Stimulated activated CD8-positive, alpha-beta memory T cell treated with anti-CD3 and anti-CD28 coated beads, Interleukin-15, amount 100 ng/mL, for 4 hours (primary cell): Measurements from ENCODE around the gene HOXA6.

Experiments used
- DNase-seq, 2 donors: peaks; one replicate each; pipeline ENCODE4 v3.0.0-alpha.2; 2020; ENCODE audit warnings: low read depth in 2 of 2

Gene HOXA6

DNA sequence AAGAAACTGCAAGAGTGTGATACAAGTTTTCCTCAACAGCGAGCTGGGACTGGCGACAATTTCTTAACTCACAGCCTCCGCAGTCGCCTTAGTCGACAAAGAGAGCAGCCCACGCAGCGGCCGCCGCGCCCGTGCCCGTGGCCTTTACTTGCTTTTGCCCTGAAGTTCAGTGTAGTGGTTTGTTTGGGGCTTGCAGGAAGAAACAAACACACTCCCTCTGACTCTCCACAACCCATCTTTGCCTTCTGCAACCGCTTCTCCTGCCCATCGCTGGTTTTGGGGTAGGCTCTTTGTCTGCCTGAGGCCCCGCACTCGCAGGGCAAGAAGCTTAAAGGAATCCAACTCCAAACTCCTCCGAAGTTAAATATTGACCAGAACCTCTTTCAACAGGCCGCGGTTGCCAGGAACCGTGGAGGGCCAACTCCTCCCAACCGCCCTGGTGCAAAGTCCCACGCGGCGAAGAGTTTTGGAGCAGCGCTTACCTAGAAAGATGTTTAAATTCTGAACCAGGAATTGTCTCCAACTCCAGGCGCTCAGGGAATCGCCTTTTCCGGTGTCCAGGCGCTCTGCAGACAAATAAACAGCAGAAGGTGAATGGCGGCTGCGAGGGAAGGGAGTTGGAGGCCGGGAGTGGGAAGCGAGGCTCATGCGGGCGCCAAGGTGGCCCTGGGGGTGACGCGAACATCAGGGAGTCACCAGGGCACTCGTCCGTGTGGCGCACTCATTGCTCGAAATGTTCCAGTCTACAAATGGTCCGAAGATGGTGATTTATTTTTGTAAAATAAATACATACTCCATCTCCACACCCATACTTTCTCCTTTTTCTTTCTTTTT is 25.3 kb downstream of the HOXA6 start:
- no peak for DNase-seq

DNA sequence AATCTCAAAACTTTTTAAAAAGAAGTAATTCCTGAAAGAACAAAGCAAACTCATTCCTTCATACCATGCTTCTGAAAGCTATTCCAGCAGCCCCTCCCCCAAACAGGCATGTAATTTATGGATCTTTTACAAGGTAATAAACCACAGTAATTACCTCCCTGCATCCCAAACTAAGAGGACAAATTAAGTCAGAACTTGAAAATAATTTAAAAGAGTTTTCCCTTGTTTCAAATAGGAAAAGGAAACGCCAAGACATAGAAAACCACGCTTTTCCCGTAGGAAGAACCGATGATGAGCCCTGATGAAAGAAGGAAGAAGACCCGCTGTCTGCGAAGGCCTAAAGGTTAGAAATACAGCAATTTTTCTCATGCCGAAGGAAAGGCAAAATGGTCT is 25.9 kb downstream of the HOXA6 start:
- DNase-seq = no peak

DNA sequence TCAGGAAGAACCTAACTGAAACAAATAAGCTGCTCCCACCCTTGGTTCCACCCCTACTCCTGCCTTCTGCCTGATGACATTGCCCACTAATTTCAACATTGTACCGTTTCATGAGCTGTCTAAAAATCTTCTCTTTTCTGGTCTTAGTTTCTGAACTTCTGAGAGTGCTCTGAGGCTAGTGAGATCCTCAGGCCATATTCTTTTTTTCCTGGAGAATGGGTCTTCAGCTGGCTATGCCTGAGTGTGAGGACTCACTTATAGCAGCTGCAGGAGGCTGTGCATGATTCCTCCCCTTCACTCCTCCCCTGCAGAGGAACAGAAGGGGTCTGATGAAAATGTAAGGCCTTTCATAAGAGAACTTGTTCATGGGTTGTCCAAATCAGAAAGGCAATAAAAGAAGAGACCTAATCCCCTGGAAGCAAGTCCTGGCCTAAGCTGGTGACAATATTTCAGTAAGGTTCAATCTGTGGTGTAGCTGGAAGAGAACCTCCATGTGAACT is 28.1 kb downstream of the HOXA6 start:
- no peak for DNase-seq

DNA sequence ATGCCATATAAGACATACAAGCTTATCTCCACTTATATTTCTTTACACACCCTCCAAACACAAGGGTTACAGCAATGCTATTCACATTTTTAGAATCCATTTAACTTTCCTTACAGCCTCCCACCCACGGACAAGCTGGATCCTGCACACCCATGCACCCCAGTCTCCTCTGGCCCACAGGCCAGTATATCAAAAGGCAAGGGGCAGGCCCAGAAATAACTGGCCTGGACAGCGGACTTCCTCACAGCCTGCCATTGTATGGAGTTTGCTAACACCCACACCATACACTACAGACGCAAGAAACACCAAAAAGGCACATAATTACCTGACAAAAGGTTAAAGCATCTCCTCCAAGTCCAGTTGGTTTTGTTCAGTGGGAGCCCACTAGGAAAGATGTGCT is 29.0 kb downstream of the HOXA6 start:
- no peak for DNase-seq

DNA sequence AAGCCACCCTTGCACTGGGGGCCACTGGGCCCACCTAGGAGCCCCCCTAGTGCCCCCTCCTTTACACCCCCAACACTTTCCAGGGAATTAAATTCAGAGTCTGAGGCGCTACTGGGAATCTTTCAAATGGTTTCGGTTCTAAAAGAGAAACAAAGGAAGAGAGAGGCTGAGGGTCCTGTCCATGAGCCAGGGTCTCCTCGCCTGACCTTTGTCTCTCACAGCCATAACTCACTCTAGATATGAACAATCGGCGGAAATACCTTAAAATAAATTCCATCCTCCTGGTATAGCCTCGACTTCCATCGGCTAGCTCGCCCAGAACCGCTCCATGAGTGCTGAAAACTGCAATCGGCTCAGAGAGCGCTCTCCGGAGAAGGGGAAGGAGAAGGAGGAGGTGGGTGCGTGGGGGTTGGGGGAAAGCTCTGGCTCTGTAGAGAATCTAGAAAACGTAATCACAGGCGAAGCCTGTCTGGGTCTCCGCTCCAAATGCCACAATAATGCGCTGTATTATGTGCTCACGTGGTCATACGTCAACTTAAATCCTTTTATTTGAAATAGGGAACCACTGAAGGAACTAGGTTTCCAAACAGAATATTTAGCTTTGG is 29.6 kb downstream of the HOXA6 start:
- no peak for DNase-seq

DNA sequence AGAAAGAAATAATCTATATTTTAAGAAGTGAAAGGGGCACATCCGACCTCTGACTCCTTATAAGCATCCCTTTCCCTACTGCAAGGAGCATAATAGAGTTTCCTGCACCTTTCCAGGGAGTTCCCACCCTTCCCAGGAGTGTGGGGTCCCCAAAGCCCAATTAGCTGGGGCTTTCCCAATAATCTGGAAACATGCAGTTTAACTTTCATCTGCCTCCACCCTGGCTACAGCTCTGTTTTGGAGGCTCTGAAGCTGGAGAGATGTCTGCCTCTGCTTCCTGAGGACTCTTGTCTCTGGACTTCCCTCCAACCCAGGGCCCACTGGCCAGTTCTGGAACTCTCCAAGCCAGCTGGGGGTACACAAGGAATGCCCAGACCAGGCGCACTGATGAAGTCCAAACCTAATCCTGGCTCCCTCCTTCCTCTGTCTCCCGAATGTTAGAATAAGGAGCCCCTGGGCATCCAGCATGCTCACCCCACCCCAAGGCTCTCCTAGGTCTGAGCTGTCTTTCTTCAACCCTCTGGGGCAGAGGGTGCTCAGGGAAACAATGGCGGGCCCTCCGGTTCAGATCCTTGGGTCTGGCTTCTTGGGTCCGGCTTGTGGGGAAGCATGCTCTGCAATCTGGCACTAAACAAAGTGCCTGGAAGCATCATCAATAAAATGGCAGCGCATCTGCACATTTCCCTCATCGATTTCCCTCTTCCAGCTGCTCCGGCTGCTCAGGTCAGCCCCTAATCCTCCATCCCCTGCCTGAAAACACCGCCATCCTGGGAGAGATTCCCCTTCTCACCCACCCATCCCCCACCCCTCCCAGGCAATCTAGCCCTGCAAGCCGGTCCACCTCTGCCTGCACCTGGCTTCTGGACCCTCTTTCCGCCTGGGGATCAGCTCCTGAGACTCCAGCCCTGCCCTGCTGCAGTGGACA is 30.4 kb downstream of the HOXA6 start:
- DNase-seq = no peak

DNA sequence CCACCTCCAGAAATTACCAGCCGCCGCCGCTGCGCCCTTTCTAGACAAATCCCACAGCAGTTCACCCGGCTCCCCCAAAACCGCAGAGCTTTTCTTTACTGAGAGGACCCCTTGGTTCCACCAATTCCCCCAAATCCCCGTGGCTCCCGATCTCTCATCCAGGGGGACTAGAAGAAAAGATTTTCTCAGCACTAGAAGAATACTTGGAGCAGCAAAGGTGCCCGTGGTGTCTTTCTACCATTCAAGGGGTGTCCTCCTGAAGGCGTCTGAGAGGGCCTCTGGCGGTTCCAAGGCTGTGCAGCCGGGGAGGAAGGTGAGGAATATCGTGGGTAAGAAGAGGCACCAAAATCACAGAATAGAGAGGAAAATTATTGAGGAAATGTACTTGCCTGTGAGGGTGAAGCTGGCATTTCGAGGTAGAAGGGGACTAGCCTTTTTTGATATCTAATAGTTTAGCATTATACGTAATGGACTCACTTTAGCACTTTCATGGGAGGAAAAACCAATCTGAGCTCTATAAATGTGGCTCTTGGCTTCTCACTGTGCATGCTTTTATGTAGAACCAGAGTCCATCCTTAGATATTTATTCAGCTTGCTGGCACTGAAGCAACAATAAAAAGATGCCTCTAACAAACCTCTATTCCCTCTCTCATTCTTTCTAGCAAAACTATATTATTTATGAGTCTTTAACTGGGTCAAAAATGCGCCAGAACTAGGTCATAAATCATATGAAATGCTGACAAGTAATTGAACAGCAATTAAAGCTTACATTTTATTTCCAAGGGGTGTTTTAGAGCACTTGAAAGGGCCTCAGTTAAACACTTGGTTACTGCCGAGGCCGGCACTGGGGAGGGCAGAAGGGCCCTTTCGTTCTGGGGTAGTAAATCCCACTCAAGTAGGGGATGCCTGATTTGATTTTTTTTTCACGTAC is 31.3 kb downstream of the HOXA6 start:
- DNase-seq = no peak

DNA sequence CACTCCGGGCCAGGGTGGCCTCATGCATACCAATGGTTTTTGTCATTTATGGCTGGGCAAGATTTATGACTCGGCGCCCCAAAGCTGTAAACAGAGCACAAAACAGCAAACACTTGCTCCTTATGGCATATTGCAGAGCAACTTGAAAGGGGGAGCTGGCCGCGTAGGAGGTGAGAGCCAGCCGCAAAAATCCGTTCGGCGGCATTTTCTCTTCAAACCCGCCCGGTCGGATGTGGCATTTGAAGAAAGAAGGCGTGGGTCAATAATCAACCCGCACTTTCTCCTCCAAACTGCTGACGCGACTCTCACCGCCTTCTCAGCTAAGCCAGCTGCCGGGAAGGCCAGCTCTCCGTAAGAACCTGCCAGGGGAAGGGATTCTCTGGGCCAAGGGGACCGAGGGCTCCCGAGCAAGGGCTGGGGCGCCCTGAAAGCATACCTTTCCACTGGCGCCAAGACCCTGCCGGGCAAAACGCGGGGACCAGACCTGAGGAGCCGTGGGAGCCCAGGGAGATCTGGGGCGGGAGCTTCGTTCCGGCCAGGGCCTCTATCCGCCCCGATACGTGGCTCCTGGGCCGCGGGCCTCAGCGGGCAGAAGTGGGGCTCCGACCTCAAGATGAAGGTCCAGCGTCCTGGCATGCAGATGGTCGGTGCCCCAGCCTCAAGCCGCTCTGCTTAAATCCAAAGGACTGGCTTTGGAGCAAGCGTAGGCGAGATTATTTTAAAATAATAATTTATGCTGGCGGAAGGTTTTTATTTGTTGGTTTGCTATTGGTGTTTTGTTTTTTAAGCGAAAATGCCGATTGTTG is 32.1 kb downstream of the HOXA6 start:
- DNase-seq = no peak

DNA sequence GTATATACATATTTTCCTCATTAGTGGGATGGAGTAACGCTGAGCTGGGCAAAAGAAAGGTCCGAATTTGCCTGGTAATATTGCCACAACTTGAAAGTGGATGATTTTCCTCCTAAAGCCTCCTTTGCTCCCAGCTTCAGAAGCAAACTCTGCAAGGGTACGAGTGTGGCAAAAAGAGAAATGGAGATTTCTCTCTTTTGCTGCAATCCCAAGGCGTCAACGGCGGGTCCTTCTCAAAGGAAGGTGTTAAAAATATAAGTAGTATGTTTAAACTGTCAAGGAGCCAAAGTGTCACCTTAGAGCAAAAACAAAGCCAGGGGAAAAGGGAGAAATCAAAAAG is 32.7 kb downstream of the HOXA6 start:
- DNase-seq = no peak

DNA sequence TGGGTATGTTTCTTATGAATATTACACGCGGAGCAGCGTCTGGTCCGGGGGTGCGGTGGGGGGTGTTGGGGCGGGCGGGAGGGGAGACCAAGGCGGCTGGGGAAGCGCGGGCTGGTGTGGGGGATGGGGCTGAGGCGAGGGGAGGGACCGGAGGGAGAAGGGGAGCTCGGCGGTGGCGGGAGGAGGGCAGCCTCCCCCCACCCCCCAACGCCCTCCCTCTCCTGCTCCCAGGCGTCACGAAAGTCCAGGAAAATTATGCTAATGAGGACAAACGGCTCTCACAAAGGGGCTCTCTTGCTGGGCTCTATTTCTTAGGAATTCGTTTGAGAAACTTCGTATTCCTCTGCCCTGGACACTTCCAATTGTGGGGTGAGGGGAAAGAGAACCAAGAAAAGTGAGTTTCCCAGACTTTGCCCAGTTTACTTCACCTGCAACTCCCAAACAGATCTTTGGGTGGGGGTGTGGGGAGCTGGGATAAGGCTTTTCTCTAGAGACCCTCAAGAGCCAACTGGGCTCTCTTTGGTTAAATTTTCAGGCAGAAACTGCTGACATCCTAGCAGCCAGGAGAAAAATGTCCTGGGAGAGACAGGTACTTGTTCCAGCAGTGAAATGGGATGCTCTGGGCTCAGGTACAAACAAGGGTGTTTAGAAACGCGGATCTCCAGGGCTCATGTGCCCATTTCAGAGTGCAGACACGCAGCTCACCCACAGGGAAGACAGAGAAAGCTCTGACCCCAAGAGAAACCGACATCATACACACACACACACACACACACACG is 33.4 kb downstream of the HOXA6 start:
- DNase-seq = no peak

DNA sequence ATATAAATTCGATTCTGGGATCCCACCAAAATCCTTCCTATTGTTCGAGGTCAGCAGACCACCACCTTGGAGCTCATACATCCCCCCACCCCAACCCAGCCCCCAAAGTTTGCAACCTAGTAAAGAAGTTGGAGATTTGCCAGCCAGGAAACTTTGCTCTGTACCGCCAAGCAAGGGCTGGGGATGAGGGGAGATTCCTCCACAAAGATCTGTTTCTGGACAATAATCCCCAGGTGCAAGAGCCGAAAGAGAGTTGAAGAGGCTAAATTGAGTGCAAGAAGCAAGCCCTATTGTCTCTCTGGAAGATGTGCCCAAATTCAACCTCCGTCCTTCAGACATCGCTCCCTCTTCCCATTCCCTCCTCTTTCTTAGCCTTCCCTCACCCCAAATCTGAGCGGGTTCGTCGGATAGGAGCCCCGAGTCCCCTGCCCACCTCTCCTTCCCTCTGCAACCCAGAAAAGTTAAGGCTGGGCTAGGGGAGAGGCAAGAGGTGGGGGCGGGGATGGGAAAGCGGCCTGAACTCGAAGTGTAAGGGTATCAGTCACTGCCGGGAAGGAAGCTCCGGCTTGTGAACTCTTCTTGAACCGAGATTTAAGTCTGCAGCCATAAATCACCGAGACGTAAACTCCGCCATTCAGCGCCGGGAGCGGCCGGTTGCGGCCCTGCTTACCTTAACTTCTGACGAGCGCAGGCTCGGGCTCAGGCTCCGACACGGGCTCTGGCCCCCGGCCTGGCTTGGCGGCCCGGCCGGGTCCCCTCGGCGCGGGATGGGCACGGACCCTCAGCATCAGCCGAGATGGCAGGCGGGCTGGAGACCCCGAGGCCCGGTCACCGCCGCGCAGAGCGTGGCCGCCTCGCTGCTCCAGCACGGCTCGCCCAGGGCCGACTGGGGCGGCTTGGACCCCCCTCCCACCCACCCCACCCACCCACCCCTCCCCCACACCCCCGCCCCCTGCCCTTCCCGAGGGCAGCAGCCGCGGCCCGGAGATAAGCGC is 34.3 kb downstream of the HOXA6 start:
- DNase-seq = no peak

DNA sequence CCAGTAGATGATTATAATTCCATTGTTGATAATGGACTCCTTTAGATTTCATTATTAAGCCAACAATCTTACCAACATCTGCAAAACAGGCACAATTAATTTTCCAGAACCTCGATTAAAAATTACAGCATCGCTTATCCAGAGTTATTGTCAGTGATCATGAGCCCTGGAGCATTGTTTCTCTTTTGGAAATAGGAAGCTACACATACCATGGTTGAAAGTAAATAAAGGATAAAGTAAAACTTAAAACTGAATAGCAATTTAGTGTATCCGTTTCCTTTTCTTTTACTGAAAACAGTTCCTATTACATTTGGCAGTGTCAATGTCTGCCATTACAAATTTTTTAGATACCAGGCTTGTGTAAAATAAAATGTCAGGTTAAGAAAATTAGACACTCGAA is 35.2 kb downstream of the HOXA6 start:
- no peak for DNase-seq

DNA sequence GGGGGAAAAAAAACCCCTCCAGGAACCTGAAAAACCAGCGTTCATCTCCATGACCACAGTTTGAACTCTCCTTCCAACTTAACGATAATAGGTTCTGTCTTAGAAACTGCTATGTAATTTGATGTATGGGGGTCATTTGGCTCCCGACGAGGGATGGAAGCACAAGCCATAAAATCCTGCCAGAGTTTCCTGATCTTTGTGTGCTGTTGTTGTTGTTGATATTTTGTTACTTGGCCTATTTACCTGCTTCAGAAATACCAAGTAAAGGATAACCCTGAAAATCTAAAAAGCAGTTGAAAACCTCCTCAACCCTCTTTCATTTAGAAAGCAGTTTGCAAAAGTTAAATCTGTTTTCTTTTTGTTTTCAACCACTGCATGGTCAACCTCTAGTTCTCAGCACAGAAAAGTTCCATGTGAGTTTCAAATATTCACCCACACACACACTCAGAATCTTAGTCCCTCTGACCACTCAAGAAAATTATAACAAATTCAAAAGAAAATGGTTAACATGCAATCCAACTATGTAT is 35.8 kb downstream of the HOXA6 start:
- no peak for DNase-seq

DNA sequence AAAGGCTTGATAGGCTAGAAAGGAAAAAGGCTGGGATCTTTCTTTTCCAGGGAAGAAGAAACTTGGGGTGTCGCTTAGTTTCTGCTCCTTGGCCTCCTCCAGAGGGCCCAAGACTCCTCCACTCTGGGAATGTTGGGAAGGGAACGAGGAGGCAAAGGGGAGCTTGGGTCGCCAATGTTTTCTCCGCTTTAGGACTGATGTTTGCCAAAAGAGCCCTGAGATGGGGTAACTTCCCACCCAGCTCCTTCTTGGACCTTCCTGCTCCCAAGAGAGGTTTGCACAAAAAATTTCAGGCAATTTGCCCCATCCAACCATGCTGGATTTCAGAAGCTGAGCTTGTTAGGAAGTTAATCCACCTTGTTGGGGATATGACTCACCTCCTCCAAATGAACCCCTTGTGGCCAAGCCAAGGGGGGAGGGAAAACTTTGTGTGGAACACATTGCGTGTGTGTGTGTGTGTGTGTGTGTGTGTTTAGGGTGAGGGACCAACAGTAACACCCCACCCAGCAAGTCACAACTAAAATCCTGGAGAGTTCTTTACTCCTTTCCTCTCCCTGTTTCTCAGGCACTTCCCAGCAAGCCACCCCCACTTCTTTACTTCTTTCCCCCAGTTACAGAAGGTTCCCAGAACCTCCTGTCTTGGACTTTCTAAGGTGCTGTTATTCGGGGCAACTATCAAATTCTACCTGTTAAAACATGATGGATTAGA is 36.4 kb downstream of the HOXA6 start:
- no peak for DNase-seq

DNA sequence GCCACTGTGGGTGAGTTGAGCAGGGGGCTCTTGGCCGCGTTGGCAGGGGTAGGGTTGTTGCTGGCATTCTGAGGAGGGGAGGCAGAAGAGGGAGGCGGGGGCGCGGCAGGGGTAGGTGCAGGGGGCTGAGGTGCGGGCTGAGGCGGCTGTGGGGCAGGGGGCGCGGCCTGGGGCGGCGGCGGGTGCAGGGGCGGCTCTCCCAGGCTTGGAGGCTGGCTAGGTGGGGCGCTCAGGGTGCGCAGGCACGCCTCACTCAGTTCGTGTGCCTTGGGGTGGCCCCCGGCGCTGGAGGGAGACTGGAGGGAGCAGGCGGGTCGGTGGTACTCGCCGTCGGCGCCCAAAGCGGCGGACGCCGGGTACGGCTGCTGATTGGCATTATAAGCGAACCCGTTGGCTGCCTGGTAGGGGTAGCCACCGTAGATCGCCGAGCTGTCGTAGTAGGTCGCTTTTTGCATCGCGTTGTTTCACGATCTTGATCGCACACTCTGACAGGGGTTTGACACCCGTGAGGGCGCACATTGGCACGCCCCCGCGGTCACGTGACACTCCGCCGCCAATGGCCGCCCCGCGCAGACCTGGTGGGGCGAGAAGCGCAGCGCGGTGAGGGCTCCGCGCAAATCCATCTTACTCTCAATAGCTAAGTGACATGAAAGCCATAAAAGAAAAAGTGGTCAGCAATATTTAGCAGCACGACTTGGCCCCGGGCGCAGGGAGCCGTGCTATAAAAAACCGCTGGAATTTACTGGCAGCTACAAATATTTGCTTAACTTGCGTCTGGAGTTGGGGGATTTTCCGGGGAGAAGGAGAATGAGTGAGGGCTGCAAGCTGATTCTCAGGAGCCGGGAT is 37.2 kb downstream of the HOXA6 start:
- no peak for DNase-seq

DNA sequence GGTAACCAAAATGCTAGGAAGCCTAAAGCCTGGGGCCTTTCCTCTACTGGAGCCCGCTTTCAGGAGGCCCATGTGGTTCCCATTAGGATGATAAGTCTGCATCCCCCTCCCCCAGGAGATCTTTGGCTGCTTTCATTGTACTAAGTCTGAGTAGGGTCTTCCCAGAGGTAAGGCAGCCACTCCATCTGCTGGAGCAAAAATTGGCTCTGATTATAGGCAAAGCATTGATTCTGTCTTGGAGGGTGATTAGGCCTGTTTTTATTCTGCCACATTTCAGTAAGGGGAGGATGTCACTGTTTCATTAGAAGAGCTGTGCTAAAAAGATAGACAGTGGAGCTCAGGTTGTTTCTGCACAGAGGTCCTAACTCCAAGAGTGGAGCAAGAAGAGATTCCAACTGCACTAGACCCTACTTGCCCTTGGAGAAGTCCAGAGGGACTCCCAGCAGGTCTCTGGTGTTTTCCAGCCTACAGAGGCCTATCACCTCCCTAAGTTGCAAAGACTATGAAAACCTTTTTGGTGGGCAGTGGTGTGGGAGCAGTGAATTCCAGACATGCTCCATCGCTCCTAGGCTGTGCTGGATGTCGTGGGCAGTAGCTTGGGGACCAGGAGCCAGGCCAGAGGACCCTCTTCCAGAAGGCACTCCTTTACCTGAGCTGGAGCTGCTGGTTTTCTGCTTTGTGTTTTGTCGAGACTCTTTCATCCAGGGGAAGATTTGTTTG is 37.9 kb downstream of the HOXA6 start:
- no peak for DNase-seq
